ENCODE results near the gene ALOX5.

DNA sequence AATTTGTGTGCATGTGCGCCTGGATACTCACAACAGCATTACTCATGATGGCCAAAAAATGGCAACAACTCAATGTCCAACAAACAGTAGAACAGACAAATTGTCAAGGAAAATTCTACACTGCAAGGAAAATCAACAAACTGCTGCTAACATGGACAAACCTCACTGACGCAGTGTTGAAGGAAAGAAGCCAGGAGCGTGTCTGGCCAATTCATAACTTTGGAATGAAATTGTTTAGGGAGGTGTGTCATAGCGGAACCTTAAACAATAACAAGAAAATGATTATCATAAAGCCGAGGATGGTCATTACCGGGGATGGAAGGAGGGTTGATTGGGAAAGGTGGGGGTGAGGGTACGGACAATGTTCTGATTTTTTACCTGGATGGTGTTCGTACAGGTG is 29.1 kb downstream of the ALOX5 start:
- TF ChIP-seq, protein P1, sequence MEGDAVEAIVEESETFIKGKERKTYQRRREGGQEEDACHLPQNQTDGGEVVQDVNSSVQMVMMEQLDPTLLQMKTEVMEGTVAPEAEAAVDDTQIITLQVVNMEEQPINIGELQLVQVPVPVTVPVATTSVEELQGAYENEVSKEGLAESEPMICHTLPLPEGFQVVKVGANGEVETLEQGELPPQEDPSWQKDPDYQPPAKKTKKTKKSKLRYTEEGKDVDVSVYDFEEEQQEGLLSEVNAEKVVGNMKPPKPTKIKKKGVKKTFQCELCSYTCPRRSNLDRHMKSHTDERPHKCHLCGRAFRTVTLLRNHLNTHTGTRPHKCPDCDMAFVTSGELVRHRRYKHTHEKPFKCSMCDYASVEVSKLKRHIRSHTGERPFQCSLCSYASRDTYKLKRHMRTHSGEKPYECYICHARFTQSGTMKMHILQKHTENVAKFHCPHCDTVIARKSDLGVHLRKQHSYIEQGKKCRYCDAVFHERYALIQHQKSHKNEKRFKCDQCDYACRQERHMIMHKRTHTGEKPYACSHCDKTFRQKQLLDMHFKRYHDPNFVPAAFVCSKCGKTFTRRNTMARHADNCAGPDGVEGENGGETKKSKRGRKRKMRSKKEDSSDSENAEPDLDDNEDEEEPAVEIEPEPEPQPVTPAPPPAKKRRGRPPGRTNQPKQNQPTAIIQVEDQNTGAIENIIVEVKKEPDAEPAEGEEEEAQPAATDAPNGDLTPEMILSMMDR (IDR thresholded peaks at IDR 0.05) = no peak
- TF ChIP-seq POLR2A (IDR thresholded peaks at IDR 0.05) = no peak

Measured in suprapubic skin (tissue), 3 donors.